NCI-H1694 (cell line): Measurements from ENCODE around the gene JAKMIP3.

Experiments
- DNase-seq: peaks from one replicate; lab custom pipeline; 2025; lab: John Stamatoyannopoulos, UW

Gene JAKMIP3

DNA sequence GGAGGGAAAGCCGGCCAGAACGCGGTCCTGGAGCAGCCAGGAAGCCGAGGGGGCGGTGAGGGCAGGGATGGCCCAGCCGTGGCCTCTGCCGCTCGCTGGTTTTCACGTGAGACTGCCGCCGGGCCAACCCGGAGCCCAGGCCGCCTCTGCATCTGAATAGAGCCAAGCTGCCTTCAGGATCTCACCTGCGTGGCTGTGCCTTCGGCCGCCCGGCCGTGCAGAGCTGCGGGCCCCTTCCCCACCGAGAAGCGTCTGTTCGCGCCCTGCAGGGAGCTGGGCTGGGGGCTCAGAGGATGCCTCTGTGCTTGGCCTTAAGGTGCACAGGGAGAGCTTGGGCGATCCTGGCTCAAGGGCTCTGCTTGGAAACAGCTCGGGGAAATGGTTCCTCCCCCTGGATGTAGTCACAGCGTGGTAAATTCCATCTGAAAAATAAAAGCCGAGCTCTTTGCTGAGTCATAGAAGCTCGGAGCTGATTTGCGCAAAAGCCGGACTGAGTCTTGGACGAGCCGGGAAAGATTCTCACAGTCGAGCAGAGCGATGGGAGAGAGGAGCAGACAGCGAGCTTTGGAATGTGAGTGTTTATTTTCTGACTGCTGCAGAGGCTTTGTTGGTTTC is at the start of gene JAKMIP3:
TSS of gene JAKMIP3 (plus strand) at position 456 of the 615 bp plus-strand sequence. CDS start 38,863 bp downstream, outside the sequence.
- DNase-seq, result no peak

- no peak for DNase-seq
Measured at GRCh38 chr10:132016514-132016913, 49.2 kb upstream of the JAKMIP3 start.

- no peak for DNase-seq
Measured at GRCh38 chr10:132018446-132018845, 47.3 kb upstream of the JAKMIP3 start.

- no peak for DNase-seq
Measured at GRCh38 chr10:132019366-132019765, 46.4 kb upstream of the JAKMIP3 start.

DNA sequence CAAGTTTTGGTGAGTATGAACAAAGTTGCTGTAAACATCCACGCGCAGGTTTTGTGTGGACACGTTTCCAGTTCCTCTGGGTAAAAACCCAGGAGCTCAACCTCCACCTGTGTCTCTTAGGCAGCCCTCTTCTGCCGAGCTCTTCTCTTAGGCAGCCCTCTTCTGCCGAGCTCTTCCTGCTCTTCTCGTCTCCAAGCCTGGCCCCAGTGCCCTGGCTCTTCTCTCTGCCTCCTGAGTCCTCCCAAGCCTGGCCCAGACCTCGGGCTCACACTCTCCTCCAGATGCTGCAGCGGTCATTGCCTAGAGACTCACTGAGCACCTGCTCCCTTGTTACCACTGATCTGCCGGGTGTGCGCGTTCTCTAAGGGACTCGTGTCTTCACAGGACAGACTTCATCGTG is 45.3 kb upstream of the JAKMIP3 start:
- DNase-seq, result no peak

GRCh38 chr10:132021046-132021445 is 44.7 kb upstream of the JAKMIP3 start:
- no peak for DNase-seq

DNA sequence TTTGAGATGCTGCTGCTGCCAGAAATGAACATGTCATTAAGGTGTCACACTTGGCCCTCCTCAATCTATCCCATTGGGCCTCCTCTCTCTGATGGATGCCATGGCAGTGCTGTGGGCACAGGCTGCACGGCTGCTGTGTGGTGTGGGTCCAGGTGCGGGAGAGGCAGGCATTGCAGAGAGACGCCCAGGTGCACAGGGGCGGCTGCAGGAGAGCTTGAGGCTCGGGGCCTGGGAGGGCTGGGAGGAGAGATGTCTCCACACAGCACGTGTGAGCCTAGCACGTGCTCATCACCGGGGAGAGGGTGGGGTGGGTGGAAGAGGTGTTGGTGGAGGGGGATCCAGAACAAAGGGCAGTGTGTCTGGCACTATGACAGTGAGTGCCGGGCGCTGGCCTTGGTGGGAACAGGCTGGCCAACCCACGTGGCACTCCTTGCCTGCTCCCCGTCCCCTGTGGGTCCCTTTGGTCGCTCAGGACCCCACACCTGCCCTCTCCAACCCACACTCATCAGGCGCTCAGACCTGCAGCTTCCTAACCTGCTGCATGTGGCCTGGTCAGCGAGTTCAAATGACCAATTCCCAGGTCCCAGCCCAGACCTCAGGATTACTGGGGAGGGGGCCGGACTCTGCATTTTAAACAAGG is 44.1 kb upstream of the JAKMIP3 start:
- DNase-seq, result no peak

GRCh38 chr10:132022241-132022640 is 43.5 kb upstream of the JAKMIP3 start:
- no peak for DNase-seq

GRCh38 chr10:132023092-132023811 is 42.5 kb upstream of the JAKMIP3 start:
- DNase-seq, result no peak

GRCh38 chr10:132027423-132027983 is 38.2 kb upstream of the JAKMIP3 start:
- DNase-seq, result no peak

DNA sequence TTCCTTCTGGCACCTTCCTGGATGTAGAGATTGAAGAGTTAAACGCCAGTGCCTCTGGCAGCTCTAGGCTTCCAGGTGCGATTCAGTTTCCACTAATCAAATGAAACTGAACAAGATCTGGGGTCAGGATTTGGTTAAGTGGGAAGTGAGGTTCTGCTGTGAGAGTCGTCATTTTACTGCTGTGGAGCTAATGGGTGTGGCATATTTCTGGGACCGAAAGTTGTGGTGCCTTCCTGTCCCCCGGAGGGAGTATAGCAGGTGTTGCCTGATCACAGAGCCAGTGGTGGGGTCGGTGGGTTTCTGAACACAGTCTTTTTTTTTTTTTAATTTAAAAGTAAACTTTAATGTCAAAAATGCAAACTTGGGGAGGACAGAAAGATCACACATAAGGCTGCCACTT is 37.0 kb upstream of the JAKMIP3 start:
- no peak for DNase-seq

DNA sequence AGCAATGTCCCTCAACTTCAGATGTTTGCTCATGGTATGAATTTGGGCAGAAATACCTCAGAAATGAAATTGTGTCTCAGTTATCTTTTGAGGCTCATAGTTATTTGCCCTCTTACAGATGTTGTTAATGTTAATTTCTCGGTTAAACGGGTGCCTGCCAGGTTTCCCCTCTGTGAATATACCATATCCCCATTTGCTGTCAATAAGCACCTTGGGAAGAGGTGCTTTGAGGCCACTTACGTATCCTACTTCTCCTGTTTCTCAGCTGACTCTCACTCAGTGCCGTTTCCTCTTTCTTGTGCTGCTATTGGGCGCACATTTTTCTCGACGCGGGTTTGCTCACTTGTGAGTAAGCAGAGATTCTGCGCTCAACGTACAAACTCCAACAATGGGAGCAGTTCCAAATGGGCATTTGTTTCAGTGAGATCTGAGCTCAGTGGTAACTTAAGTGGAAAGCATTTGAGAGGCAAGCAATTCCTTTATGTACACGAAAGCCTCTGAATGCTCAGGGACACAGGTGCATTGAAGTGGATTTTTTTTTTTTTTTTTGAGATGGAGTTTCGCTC is 34.8 kb upstream of the JAKMIP3 start:
- no peak for DNase-seq

DNA sequence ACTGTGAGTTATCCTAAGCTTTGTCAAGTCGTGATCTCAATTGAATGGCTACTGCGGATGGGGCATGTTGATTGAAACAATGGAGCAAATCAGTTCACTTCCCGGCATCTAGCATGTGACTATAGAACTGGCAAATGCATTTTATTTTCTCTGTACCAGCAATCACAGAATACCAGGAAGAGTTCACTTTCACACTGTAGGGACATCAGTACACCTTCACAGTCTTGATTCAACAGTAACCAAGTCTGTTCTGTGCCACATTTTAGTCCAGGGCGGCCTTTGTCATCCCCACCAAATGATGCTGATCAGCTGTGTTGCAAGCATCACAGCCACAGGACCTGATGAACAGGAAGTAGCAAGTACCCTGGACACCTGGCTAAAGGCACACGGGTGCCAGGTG is 32.1 kb upstream of the JAKMIP3 start:
- DNase-seq, result no peak

DNA sequence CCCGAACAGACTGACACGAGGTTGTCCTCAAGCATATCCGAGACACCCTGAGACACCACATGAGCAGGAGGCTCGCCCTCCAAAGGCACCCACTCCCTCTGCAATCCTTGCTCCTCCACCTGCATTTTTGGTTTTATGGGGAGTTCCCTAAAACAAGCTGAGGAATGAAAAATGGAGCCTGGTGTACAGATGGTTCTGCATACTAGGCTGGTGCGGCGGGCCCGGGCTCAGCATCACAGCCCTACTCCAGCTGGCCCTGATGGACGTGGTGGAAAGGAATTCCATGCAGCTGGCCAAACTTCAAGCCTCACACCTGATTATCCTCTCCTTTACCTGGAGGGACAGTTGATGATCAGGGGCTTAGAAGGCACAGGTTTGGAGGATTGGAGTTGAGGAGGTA is 30.3 kb upstream of the JAKMIP3 start:
- DNase-seq, result no peak

DNA sequence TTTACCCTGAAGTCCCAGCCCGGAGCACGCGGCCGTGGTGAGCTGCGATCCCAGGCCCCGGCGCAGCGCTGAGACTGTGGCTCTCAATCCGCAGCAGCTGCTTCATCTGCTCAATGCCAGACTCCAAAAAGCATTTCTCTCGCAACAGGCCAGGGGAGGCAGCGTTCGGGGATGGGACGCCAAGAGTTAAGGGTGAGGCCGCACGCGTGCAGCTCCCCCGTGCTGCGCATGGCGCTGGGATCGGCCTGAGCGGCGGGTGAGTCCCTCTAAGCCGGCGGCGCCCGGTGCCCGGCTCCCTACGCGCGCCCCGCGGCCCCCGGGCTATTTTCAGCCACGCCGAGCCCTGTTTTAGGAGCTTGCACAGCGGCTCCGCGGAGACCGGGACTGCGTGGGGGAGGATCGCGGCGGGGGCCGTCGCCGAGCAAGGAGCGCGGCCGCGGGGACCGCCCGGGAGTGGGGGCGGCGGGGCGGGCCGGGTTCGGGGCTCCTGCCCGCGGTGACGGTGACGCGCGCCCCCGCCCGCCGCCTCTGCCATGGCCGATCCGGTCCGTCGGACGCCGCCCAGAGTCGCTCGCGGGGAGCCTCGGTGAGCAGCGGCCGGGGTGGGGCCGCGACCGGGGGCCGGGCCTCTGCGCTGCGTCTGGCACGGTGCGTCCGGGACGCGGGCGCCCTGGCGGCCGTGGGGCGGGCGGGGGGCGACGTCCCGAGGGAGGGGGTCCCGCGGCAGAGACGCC is 29.4 kb upstream of the JAKMIP3 start:
- DNase-seq, result no peak

- no peak for DNase-seq
Measured at GRCh38 chr10:132036887-132037675, 28.7 kb upstream of the JAKMIP3 start.

DNA sequence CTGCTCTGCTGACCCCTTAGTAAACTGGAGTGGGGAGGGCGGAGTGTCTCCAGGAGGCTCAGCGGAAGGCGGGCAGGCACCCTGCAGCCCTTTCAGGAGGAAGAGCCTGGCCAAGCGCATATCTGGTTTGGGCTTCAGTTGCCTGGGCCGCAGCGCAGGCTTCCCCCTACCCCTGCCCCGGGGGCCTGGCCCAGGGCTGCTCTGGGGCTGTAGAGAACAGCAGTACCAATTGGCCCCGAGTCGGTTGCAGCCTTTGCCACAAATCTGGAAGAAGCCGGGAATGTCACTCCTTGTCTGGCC is 28.1 kb upstream of the JAKMIP3 start:
- DNase-seq, result no peak

GRCh38 chr10:132039371-132039770 is 26.4 kb upstream of the JAKMIP3 start:
- DNase-seq, result no peak

GRCh38 chr10:132040046-132040445 is 25.7 kb upstream of the JAKMIP3 start:
- DNase-seq, result no peak

DNA sequence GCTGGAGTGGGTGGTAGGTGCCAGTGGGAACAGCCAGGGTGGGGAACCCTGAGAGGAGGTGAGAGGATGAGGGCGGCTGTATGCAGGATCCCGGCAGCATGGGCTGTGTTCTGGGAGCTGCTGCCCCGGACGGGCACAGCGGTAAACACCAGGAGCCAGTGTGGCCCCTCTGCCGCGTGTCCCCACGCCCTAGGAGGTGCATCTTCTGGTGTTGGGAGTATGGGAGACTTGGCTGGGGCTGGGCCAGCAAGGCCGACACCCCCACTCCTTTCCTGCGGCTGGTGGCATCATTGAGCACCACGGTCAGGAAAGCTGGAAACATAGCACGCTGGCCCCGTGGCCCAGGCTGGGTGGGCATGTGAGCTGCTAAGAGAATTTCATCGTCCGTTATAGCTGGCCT is 24.4 kb upstream of the JAKMIP3 start:
- DNase-seq, result no peak
